NCI-H187 treated with DMSO at 0.1 percent for 48 hours (cell line): ENCODE data around the gene CP.

Experiments
- DNase-seq: peaks from one replicate; lab custom pipeline; 2025; lab: John Stamatoyannopoulos, UW

CP gene

DNA sequence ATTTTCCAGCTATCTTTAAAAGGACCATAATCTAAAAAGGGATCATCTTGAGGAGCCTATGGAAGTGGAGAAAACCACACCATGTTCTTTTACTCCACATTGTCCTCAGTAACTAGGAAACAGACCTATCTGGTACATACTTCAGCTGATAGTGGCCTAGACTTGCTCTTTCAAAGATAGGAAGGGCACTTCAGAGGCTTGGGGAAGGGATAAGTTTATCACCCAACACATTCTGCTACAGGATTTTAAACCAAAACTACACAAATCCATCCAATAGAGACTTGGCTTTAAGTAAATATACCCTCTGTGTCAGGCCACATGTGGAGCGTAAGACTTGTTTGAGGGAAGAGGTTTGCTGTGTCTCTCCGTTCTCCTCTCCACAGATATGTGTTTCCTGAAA lies 35.4 kb downstream of the CP start:
- DNase-seq: no peak

DNA sequence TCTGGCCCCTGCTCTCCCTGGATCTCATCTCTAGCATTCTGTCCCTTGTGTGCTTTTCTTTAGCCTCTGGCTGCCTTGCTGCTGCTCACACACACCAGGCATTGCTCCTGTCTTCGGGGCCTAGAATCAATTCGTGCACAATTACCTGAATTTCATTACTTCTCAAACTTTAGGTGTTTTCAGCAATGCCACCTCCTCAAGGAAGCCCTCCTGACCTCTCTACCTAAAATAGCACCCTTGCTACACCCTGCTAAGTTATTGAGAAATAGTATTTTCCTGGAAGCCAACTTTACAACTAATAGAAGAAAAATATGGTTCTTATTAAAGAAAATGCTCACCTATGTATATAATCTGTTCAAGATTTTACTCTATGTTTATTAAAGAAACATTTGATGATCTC lies 40.4 kb downstream of the CP start:
- DNase-seq: no peak

DNA sequence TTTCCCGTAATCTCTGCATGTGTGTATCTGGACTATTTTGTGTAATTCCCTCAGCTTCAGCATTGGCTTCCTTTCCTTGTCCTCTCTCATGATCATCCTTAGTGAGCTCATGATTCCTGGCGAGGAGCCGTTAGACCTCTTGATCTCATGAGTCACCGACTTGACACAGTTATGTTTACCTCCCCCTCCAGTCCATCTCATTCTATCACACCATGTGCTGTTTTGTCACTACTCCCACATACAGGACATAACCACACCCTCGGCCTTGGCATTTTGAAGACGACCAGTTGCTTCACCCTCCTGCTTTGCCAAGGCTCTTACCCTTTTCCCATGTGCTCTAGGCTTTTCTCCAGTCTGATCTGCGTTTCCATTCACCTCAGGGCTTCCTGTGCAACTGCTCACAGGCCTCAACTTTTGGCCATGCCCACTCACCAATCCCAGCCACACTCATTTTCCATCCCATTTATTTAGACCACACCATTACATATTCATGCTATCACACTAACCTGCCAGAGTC lies 41.5 kb downstream of the CP start:
- no peak for DNase-seq

DNA sequence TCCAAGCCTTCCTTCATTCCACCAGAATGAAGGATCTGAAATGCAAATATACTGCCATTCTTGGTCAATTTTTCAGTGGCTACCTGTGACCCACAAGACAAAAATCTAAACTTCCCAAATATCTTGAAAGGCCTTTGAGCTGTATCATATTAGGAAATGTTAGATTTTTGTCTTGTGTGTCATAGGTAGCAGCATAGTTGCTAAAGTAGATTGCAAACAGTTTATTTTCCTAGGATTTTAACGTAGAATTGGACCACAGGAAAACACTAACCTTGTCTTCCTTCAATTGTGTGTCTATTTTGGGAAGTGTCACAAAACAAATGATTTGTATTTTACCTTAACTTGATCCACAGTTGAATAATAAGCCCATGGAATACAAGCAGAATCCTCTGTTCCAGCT lies 42.4 kb downstream of the CP start:
- DNase-seq: no peak

DNA sequence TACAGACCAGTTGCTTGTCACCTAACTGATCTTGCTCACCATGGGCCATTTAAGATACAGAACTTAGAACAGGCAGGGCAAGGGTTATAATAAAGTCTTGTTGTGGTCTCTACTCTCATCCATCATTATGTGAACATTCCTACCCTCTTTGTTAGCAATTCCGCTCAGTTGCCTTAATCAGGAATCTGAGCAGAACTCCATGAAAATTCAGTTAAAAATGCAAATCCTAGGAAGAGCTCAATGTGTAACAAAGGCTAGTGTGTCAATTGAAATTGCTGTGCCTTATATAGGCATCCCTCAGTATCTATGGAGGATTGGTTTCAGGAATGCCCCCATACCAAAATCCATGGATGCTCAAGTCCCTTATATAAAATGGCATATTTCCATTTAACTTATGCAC lies 44.5 kb downstream of the CP start:
- DNase-seq: no peak

DNA sequence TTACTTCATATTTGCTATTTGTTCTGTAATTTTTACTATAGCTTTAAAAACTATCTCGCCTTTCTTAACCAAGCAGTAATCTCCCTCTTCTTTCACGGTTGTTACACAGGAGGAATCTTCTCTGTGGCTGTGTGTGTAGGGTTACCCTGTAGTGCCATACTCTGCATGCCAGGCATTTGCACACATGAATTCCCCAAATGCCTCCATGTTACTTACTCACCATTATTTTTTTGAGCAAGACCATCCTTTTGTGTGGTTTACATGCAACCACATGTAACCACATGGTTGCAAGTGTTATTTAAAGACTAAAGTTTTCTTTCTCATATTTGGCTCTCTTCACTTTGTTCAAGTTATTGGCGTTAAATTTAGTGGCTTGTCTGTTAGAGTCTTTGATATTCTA lies 46.7 kb downstream of the CP start:
- DNase-seq: no peak

DNA sequence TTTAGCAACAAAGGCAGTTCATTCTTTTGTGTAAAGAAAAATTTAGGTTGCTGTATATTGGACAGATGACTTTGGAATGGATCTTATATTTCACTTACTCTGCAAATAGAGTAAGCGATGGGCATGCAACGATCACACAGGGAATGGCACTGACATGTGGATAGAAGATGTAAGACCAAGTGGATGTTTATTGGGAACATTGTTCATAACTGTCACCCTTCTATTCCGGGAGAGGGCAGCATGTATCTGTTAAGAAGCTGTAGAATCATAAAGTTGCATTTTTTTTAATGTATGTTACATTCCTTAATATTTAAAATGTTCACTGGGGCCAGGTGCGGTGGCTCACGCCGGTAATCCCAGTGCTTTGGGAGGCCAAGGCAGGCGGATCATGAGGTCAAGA lies 51.0 kb downstream of the CP start:
- DNase-seq: no peak

DNA sequence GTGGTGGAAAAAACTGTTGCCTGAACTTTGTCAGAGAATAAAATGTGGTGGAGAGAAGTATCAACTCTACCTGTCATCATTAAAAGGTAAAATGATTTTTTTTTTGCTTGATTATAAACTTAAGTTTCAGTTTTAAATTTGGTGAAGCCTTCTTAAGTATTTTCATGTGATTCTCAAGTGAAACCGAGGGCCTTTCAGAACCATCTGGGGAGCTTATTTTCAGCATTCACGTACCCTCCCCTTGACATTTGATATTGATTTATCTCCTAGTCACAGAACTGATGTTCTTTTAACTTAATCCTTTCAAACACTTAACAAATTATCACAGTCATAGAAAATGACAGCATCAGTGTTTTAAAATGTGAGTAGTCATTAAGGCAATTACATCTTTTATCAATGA lies 53.7 kb downstream of the CP start:
- DNase-seq: no peak

DNA sequence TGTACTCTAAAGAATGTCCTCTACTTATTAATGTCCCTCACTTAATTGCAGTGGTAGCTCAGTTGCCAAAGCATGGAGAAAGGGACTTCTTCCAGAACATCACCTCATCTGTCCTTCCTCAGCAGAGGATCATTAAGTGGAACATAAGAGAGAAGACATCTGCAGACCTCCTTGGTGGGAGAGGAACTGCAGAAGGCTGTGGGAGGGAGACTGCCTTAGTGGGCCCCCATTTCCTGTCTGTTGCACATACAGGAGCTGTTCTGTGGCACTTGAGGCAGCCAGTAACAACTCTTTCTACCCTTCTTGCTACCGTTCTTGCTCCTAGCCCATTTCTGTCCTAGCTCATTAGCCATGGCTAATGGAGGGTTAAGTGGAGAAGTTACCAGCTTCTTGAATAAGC lies 58.6 kb downstream of the CP start:
- DNase-seq: no peak

DNA sequence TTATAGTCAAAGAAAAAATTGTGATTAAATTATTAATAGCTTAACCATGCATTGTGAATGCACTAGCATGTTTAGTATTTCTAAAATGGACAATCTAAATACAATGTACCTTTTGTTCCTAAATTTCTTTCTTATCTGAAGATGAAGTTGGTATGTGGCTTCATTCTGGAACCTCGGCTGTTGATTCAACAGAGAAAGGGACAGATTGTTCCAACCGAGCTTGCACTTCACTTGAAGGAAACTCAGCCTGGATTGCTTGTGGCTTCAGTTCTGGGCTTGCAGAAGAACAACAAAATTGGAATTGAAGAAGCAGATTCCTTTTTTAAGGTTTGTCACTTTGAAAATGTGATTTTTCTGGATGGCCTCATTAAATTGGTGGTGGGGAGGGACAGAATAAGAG lies 59.6 kb downstream of the CP start:
- DNase-seq: no peak

DNA sequence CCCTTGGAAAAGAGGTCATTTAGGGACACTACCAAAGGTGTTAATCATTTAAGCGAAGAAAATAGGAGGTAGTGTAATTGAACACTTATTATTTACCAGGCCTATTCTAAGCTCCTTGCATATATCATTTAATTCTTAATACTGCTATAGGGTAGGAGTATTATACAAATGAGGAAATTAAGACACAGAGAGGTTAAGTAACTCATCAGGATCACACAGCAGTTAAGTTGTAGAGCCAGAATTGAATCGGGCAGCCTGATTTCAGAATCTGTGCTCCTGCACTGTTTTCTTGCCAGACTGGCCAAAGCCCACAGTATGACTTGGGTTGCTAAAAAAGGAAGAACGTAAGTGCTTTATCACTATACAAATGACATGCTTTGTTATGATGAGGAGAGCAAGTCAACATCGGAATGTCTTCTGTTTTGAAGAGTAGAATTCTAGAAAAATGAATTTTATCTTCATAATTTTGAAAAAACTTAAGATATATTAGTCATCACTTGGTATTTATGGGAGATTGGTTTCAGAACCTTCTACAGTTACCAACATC lies 60.8 kb downstream of the CP start:
- no peak for DNase-seq

DNA sequence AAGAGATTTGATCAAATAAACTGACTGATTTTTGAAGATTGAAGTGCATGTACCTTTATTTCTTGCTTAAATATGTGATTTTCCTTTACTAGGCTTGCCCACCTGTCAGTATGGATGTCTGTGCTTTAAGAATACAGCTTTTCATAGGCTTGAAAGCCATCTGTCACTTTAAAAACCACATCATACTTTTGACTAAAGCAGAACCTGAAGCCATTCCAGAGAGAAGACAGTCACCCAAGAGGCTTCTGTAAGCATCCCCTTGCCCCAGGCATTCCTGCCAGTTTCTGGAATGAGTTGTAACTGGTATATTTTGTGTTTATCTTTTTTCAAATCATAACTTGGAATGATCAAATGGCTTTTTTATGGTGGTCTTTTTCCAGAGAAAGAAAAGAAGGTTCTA lies 68.2 kb downstream of the CP start:
- DNase-seq: no peak

DNA sequence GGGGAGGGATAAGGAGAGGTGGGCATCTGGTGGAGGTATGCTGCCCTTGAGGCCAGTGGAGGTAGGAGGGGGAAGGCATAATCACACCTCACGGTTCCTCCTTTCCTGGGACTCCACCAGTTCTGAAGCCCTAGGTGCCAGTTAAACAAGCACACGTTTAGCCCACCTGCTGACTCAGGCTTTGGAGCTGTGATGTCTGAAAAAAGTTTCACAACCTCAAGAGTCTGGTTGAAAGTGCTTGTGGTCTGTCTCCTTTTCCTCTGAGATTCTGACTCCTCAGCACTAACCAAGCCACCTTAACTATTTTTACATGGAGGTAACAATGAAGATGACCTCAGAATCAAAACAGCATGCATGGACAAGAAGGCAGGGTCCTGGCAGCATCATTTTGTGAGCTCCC lies 69.2 kb downstream of the CP start:
- no peak for DNase-seq

DNA sequence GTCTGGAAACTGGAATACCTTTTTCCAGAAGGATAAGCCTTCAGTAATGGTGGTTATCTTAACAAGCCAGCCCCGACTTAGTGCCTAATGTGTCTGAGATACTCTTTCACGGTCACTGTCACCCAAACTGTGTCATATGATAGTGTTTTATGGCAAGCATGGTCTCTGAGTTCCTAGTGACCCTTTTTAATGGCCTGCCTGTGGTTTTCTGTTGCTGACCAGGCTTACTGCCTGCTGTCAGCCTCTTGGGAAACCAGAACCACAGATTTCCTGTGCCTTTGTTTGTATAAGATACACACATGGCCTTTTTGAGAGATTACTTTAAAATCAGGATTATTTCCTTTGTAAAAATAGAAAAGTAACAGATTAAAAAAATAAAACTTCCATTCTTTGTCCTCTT lies 69.8 kb downstream of the CP start:
- DNase-seq: no peak

DNA sequence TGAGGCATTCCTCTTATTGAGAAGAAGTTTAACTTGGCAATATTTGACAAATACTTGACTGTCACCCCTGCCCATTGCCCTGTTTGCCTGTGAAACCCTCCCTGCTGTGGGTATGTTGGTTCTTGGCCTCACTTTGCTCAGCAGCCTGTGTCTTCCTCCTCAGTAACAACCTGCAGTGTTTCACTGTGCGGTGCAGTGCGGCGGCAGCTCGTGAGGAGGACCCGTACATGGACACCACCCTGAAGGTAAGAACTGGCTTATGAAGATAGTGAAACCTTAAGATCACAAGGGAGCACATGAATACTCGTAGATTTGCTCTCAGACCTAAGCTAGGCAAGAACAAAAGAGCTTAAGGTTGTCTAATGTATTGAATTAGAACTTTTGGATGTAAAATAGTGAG lies 71.2 kb downstream of the CP start:
- DNase-seq: no peak

DNA sequence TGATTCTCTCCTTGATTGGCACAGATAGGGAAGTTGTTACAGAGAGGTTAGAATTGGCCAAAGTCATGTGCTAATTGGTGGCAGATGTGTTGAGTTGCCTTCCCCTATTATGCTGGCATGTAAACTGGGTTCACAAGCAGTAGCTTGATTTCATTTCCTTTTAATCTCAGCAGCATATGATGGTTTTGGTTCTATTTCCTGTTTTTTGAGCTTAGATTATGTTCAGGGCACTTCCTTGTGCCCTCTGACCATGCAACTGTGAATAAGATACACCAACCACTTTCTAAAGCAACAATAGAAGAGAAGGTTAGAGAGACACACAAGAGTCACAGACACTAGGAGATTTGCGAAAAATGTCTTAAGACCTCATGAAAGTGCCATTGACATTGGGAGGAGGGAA lies 75.7 kb downstream of the CP start:
- no peak for DNase-seq

DNA sequence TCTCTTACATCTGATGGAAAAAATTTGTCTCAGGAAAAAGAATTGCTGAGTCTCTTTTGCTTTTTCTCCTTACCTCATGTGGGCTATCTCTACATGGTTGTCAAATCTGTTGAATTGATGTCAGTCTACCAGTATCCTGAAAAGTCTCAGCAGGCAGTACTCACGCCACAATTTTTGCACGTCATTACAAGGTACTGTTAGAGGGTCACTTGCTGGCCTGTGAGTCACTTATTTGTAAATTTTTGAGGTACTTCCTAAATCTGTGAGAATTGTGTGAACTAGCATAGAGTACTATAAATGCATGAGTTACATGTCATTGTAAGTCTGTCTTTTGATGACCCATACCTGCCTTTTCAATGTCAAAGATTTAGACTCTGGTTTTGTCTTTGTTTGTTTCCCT lies 76.3 kb downstream of the CP start:
- DNase-seq: no peak

DNA sequence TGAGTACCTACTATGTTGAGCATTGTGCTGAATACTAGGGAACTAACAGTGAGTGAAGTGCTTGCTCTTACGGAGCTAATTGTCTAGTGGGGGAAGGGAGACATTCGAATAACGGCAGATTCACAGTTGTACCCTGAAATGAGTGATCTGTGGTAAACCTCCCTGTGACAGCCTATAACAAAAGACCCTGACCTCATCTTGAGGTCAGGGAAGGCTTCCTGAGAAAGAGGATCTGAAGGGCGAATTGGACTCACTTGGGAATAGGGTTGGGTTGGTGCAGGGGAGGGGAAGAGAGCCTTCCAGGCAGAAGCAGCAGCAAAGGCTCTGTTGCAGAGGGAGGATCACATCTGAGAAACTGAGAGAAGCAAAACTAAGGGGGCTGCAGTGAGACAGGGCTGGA lies 78.9 kb downstream of the CP start:
- no peak for DNase-seq

DNA sequence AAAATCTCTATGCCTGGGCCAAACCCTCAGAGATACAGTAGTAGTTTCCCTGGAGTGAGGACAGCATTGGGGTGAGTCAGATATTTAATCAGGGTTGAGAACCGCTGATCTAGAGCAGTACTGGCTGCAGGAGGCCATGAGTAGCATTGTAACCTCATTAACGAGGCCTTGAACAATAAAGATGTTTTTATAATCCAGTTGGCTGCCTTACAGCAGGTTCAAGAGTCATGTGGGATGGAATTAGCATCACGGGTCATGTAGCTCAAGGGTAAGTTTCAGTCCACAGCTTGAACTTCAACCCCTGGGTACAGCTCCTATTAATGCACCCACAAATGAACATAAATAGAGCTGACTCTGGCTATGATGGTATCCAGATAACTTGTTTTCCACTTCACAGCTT lies 87.1 kb downstream of the CP start:
- no peak for DNase-seq

DNA sequence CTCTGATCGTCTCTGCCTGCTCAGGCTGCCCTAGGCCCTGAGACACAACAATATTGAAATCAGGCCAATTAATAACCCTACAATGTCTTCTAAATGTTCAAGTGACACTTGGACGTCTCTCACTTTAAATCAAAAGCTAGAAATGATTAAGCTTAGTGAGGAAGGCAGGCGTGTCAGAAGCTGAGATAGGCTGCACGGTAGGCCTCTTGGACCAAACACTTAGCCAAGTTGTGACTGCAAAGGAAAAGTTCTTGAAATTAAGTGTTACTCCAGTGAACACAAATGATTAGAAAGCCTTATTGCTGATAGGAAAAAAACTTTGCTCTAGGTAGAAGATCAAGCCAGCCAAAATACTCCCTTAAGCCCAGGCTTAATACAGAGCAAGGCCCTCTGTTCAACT lies 90.0 kb downstream of the CP start:
- no peak for DNase-seq

DNA sequence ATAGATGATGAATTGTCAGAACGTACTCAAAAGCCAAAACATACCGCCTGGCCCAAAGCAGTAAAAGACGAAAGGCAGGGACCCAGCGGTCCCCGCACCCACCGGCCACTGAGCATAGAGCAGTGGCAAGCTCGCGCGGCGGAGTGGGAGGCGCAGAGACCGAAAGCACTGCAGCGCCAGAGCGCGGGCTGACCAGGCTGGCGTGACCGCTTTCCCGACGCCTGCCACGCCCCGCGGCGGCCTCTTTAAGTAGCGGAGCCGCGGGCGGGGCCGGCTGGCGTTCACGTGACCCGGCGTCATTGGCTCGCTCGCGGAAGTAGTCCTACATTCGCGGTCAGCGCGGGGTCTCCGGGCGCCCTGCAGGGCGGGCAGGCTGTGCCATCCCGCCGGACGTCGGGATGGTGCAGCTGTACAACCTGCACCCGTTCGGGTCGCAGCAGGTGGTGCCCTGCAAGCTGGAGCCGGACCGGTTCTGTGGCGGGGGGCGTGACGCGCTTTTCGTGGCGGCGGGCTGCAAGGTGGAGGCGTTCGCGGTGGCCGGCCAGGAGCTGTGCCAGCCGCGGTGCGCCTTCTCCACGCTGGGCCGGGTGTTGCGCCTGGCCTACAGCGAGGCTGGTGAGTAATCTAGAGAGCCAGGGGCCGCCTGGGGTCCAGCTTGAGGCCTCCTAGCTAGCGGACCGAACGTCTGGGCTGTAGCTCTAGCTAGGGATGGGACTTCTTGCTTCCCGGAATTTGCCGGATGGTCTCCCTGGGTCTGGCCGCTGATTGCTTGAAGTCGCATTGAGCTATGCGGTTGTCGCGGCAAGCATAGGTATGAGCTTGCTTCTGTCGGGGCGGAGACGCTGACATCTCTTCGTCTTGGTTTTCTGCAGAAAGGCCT lies 92.1 kb downstream of the CP start, which contains the start of gene HPS3:
HPS3 (plus strand) TSS at position 313 of the 880 bp plus-strand sequence; CDS start at position 399, 86 bp downstream.
- DNase-seq: peak; percentile 50

DNA sequence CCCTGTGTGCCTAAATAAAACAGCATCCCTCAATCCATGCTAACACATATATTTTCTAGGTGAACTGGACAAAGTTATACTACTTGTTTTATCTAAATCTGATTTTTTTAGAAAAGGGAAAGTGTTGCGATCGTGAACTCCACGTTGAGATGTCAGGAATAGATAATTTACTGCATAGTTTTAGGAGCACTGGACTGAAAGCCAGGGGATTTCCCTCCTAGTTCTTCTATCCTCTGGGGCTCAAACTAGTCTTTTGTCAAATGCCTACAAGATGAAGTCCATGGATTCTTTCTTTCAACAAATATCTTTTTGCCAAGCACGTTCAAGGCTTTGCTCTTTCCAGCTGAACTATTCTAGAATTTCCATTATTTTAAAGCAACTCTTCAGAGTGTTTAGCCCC lies 92.8 kb downstream of the CP start:
- DNase-seq: no peak

DNA sequence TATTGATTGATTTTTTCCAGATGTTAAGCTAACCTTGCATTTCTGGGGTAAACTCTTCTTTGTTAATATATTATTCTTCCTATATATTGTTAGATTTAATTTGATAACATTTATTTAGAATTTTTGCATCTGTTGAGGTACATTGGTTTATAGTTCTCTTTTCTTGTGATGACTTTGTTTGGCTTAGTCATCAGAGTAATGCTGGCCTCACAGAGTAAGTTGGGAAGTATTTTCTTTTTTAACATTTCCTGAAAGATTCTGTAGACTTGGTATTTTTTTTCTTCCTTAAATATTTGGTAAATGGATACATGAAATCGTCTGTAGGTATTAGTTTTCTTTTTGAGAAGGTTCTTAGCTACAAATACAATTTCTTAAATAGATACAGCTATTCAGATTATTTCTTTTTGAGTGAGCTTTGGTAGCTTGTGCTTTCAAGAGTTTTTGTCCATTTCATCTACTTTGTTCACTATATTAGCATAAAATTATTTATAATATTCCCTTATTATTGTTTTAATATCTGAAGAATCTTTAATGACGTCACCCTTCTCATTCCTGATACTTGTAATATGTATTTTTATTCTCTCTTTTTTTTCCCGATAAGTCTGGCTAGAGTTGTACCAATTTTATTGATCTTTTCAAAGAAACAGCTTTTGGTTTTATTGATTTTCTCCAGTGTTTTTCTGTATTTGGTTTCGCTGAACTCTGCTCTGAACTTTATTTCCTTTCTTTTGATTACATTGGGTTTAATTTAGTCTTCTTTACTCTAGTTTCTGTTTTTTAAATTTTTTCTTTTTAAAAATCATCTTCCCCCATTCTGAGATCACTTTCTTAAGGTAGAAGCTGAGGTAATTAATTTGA lies 98.7 kb downstream of the CP start:
- no peak for DNase-seq
